ENCODE measurements around the gene THSD7B. TPM values are rescaled to one million over a fixed set of nuclear protein-coding genes. Genes with fewer than 3 reads are reported as not detected.
A peak's percentile ranks its signal among the peaks of the same experiment; 100 is the strongest.

The THSD7B gene
- total RNA-seq, 1 donor from 2014 or later: 0.38 TPM

DNA sequence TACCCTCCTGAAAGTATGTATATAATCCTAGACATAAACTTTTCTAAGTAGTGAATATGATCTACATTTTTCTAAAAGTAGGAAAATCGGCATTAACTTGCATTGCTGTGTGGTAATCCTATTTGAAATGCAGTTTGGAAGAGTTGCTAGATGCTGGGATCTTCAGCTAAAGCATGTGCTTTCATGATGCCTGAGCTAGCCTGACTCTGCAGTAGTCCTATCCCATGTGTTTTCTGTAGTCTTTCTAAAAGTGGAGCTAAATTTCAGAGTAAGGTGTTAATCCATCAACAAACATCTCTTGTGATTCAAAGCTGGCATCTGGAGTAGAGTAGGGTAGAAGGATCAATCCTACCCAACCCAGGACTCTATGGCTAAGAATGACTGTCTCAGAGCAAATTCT lies 229.4 kb downstream of the THSD7B start:
- no peak for ATAC-seq
- intact Hi-C loops (cut with DNase I): no loop called here
- no peak for DNase-seq
- Histone ChIP-seq H3K4me3 (no peak overlapping the region), H3K9me3 (no peaks in the 10 kb centered on the region), H3K4me1 (no peaks in the 10 kb centered on the region), H3K27ac (no peak overlapping the region), H3K36me3 (no peaks in the 10 kb centered on the region), H3K27me3 (ENCODE audit: low read depth) (no peaks in the 10 kb centered on the region)
- no peak for TF ChIP-seq CTCF (IDR thresholded peaks at IDR 0.05)

DNA sequence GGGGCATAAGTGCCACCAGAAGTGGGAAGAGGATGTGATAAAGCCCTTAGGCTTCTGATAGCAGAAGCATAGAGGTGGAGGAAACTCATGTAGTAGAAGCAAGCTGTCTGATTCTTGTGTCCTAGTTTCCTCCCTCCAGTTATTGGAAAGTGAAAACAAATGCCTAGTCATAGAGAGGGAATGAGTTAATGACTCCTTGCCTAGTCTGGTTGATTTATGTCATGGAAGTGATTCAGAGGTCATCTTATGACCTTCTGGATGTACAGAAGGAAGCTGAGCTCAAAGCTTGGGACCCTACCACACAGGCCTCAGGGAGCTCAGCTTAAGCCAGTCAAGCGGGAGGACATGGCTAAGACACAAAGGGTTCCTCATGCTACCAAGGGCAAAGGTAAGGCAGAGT lies 232.2 kb downstream of the THSD7B start:
- DNase-seq (no peak), ATAC-seq (no peak)
- Histone ChIP-seq H3K4me3 (no peak overlapping the region), H3K27ac (no peak overlapping the region), H3K36me3 (no peaks in the 10 kb centered on the region), H3K9me3 (no peaks in the 10 kb centered on the region), H3K4me1 (peaks cover 5% of the 10 kb centered on the region), H3K27me3 (ENCODE audit: low read depth) (no peaks in the 10 kb centered on the region)
- no peak for TF ChIP-seq CTCF (IDR thresholded peaks at IDR 0.05)
- intact Hi-C loops (cut with DNase I): no loop called here

GRCh38 chr2:137000811-137001210 lies 235.5 kb downstream of the THSD7B start:
- ATAC-seq (peak; percentile 75 to 90), DNase-seq (no peak)
- H3K27ac ChIP-seq: no peak overlapping the region
- H3K4me1 ChIP-seq: peaks cover 5% of the 10 kb centered on the region
- no peaks in the 10 kb centered on the region for H3K9me3 ChIP-seq
- no peaks in the 10 kb centered on the region for H3K36me3 ChIP-seq
- TF ChIP-seq CTCF (IDR thresholded peaks at IDR 0.05): no peak
- intact Hi-C loops (cut with DNase I): no loop called here
- no peak overlapping the region for H3K4me3 ChIP-seq
- no peaks in the 10 kb centered on the region for H3K27me3 ChIP-seq (ENCODE audit: low read depth)

GRCh38 chr2:137002896-137003295 lies 237.6 kb downstream of the THSD7B start:
- no peak for TF ChIP-seq CTCF (IDR thresholded peaks at IDR 0.05)
- ATAC-seq: no peak
- intact Hi-C loops (cut with DNase I): no loop called here

GRCh38 chr2:137005210-137005609 lies 239.9 kb downstream of the THSD7B start:
- no peaks in the 10 kb centered on the region for H3K36me3 ChIP-seq
- TF ChIP-seq CTCF (IDR thresholded peaks at IDR 0.05): no peak
- H3K27me3 ChIP-seq (ENCODE audit: low read depth): no peaks in the 10 kb centered on the region
- intact Hi-C loops (cut with DNase I): no loop called here
- no peak overlapping the region for H3K27ac ChIP-seq
- DNase-seq: no peak
- H3K4me1 ChIP-seq: peaks cover 5% of the 10 kb centered on the region
- no peak overlapping the region for H3K4me3 ChIP-seq
- no peaks in the 10 kb centered on the region for H3K9me3 ChIP-seq
- no peak for ATAC-seq

More at GRCh38 chr2:137002896-137003295, 237.6 kb downstream of the THSD7B start:
- Histone ChIP-seq H3K9me3 (no peaks in the 10 kb centered on the region), H3K4me3 (no peak overlapping the region), H3K27ac (no peak overlapping the region), H3K36me3 (no peaks in the 10 kb centered on the region), H3K27me3 (ENCODE audit: low read depth) (no peaks in the 10 kb centered on the region), H3K4me1 (peaks cover 5% of the 10 kb centered on the region)
- DNase-seq: no peak

DNA sequence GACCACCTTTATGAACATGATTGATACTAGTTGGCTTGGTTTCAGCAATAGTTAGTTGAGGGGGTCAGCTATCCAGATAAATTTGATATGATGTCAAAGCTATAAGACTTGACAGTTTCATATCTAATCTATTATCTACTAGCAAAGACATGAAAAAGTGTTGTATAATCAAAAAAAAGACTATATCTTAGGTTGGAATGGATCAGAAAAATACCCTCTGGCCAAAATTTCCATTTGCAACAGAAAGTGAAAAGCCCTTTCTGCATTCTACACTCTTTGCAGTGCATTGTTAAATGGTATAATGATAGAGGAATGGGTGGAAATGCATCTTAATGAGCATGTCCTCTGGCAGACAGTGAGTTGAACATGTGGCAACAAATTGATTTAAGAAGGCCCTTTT lies 242.6 kb downstream of the THSD7B start:
- ATAC-seq: no peak
- no peak for TF ChIP-seq CTCF (IDR thresholded peaks at IDR 0.05)
- intact Hi-C loops (cut with DNase I): no loop called here

More for the DNA sequence above, 242.6 kb downstream of the THSD7B start:
- Histone ChIP-seq H3K27me3 (ENCODE audit: low read depth) (no peaks in the 10 kb centered on the region), H3K36me3 (no peaks in the 10 kb centered on the region), H3K27ac (no peak overlapping the region), H3K4me3 (no peak overlapping the region), H3K9me3 (no peaks in the 10 kb centered on the region), H3K4me1 (no peaks in the 10 kb centered on the region)
- DNase-seq: no peak
